GM13976 (cell line): ENCODE data around the gene CCDC69.
"Not testable (repeated sequence)": the region's sequence is repeated elsewhere in the genome, so short reads cannot be mapped to it uniquely, and the experiment has no call there.

Experiments used
- DNase-seq: peaks from one replicate; pipeline ENCODE4 v3.0.0; 2012; ENCODE audit warnings: low spot score
- in situ Hi-C: fragments of 300-500 bp; cut with MboI; formaldehyde crosslinking; loops from one replicate; pipeline ENCODE4 v1.12.0; 2022; ENCODE audit warnings: low sequenced_read_pairs, mixed read lengths, inconsistent platforms; ENCODE audit not compliant: unreplicated experiment
- TF ChIP-seq, protein P1 (sequence below): IDR thresholded peaks from 2 replicates; pipeline ENCODE4 v1.5.1; 2012; ENCODE audit warnings: borderline replicate concordance, mild to moderate bottlenecking; ENCODE audit not compliant: insufficient read depth; ENCODE audit errors: extremely low read depth, missing control alignments, control extremely low read depth

The CCDC69 gene

DNA sequence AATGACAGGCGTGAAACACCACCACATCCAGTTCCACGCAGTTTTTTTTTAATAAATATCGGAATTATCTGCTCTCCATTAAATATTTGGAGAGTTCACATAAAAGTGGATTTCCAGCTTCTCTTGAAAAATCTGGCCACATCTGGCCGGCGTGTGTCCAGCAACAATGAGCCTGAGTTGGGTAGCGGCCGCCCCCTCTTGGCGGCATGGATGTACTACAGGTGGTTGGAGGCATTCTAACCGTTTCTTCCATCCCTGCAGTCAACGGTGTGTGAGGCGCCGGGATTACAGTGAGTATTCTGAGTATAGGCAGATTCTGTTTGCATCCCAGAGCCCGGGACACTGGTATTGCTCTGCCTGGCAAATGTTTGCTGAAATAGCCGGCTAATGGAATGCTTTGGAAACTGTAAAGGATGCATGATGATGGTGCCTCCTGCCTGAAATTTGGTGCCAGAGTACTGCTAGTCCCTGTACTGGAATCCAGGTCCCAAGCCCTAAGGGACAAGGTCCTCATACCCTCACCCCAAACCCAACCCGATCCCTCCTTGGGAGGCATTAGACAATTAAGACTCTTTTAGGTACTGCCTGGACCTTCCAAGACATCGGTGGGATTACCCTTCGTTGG, 15.5 kb upstream of the CCDC69 start:
- DNase-seq: peak; percentile 64
- in situ Hi-C loops: no loop called here
- TF ChIP-seq, protein P1, sequence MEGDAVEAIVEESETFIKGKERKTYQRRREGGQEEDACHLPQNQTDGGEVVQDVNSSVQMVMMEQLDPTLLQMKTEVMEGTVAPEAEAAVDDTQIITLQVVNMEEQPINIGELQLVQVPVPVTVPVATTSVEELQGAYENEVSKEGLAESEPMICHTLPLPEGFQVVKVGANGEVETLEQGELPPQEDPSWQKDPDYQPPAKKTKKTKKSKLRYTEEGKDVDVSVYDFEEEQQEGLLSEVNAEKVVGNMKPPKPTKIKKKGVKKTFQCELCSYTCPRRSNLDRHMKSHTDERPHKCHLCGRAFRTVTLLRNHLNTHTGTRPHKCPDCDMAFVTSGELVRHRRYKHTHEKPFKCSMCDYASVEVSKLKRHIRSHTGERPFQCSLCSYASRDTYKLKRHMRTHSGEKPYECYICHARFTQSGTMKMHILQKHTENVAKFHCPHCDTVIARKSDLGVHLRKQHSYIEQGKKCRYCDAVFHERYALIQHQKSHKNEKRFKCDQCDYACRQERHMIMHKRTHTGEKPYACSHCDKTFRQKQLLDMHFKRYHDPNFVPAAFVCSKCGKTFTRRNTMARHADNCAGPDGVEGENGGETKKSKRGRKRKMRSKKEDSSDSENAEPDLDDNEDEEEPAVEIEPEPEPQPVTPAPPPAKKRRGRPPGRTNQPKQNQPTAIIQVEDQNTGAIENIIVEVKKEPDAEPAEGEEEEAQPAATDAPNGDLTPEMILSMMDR: peak; percentile 91

DNA sequence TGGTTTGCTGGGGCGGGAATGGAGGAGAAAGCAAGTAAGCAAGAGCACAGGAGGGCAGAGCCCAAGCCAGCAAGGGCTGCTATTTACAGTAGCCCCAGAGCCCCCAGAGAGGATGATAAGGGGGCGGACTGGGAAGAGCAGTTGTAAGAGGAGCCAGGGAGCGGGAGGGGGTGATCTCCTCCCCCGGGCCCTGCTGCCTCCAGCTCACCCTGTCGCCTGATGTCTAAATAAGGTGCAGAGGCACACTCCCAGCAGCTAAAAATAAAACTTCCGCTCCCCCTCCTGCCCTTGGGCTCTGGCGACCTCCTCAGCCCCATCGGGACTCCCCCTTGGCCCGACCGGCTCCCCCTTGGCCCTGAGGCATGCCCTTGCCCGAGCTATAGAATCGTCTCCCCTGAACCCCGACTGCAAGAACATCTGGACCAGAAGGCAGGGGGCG, 14.4 kb upstream of the CCDC69 start:
- in situ Hi-C loops: no loop called here
- DNase-seq: peak; percentile 72
- TF ChIP-seq, protein P1: peak; percentile 22

DNA sequence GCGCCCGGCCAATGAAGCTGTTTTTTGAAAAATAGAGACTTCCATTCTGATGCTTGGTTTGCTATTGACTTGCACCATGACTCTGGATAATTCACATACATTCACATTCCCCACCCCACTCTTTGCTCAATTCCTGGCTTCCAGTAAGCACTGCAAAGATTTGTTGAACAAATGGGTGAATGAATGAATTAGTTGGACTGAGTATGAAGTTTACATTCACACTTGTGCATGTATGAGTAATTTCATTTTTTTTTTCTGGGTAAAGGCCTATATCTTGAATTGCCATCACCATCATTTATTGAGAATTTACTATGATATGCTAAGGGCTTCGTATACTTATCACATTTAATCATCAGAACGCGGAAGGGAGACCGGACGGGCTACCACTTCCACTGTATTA, 13.8 kb upstream of the CCDC69 start:
- TF ChIP-seq, protein P1: no peak
- no peak for DNase-seq
- in situ Hi-C loops: no loop called here

DNA sequence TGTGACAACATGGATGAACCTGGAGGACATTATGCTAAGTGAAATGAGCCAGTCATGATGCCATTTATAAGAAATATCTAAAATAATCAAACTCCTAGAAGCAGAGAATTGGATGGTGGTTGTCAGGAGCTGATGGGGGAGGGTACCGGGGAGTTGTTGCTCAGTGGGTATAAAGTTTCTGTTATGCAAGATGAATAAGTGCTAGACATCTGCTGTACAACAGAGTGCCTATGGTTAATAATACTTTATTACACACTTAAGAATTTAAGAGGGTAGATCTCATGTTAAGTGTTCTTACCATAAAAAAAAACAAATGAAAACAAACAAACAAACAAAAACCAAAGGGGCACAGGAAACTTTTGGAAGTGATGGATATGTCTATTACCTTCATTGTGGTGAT, 13.0 kb upstream of the CCDC69 start:
- DNase-seq: no peak
- in situ Hi-C loops: no loop called here
- TF ChIP-seq, protein P1: no peak

DNA sequence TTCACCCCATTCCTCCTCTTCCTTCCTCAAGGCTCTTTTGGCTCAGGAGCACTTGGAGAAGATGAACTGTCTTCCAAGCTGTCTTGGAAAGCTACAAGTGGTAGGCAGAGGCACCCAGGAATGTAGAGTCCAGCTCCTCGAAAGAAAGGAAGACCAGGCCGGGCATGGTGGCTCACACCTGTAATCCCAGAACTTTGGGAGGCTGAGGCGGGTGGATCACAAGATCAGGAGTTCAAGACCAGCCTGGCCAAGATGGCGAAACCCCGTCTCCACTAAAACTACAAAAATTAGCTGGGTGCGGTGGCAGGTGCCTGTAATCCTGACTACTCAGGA, 11.3 kb upstream of the CCDC69 start:
- DNase-seq, in situ Hi-C loops: not testable (repeated sequence)

DNA sequence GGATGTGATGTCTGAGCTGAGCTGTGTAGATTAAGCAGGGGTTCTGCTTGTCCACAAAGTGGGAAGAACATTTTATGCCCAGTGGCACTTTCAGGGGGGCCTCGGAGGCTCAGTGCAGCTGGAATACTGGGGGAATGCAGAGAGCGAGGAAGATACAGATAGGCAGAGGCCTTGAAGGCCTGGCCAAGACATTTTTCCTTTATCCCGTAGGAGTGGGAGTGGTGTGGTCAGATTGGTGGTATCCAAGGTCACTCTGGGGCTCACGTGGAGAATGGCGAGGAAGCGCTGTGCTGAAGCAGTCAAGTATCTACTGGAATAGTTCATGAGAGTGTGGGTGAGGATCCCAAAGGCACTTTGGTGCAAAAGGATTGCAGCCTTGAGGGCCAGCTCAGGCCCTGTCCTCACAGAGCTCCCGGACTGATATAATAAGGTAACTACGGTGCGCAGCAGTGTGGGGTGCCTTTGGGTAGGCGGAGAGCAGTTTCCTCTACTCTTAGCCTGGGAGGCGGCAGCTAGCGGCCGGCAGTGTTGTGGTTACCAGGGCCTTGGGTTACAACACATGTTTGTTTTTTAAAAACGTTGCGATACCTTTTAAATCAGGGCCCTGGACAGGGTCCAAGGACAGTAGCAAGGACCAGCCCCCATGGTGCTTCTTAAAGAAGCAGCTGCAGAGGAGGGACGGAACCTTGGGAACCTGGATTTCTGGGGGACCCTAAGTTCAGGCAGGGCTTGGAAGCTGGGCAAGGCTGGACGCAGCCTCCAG, 10.8 kb upstream of the CCDC69 start:
- TF ChIP-seq, protein P1: no peak
- peak; percentile 84 for DNase-seq
- in situ Hi-C loops: no loop called here

DNA sequence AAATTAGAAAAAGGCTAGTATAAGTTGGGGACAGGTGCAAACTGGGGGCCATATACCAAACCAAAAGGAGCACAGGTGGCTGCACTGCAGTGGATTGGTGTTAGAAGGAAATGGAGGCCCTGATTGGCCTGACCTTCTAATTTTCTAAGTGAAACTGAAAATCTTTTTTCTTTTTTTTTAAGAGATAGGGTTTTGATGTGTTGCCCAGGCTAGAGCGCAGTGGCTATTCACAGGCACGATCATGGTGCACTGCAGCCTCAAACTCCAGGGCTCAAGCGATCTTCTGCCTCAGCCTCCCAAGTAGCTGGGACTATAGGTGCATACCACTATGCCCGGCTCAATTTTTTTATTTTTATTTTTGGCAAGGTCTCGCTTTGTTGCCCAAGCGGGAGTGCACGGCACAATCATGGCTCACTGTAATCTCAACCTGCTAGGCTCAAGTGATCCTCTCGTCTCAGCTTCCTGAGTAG, 9.8 kb upstream of the CCDC69 start:
- TF ChIP-seq, protein P1: no peak
- peak; percentile 57 for DNase-seq
- in situ Hi-C loops: no loop called here
